ENCODE measurements around the gene EDN2. TPM values are rescaled to one million over a fixed set of nuclear protein-coding genes. Genes with fewer than 3 reads are reported as not detected.

EDN2 gene
- total and polyA plus RNA-seq, 9 donors, result 0.20 to 24.8 (median 0.36) TPM; not detected in 4

- Histone ChIP-seq H3K27me3 (no peaks in the 10 kb centered on the region), H3K4me3 (no peak overlapping the region), H3K4me1 (ENCODE audit: insufficient read depth) (no peaks in the 10 kb centered on the region), H3K36me3 (no peaks in the 10 kb centered on the region), H3K9me3 (no peaks in the 10 kb centered on the region), H3K27ac (no peak overlapping the region)
- 91 to 94% (median 91%) methylated on average over 4 of the region's 4 CpGs for WGBS, 3 donors
- intact Hi-C loops (cut with DNase I), result no loop called here
- TF ChIP-seq POLR2A (IDR thresholded peaks at IDR 0.05) (no peak), CTCF (IDR thresholded peaks at IDR 0.05) (no peak), EP300 (IDR thresholded peaks at IDR 0.05) (no peak)
- DNase-seq, result no peak
Measured at GRCh38 chr1:41440321-41441085, 44.0 kb downstream of the EDN2 start.

GRCh38 chr1:41439234-41439633 is 45.2 kb downstream of the EDN2 start:
- intact Hi-C loops (cut with DNase I), result no loop called here
- no peaks in the 10 kb centered on the region for H3K9me3 ChIP-seq
- DNase-seq, result no peak
- TF ChIP-seq POLR2A (IDR thresholded peaks at IDR 0.05), result no peak
- no peak for TF ChIP-seq EP300 (IDR thresholded peaks at IDR 0.05)
- no peak for TF ChIP-seq CTCF (IDR thresholded peaks at IDR 0.05)
- H3K4me3 ChIP-seq, result no peak overlapping the region
- 75 to 77% (median 76%) methylated on average over 6 of the region's 6 CpGs for WGBS, 3 donors
- H3K27me3 ChIP-seq, result no peaks in the 10 kb centered on the region
- H3K36me3 ChIP-seq, result no peaks in the 10 kb centered on the region
- no peak overlapping the region for H3K27ac ChIP-seq
- no peaks in the 10 kb centered on the region for H3K4me1 ChIP-seq (ENCODE audit: insufficient read depth)

DNA sequence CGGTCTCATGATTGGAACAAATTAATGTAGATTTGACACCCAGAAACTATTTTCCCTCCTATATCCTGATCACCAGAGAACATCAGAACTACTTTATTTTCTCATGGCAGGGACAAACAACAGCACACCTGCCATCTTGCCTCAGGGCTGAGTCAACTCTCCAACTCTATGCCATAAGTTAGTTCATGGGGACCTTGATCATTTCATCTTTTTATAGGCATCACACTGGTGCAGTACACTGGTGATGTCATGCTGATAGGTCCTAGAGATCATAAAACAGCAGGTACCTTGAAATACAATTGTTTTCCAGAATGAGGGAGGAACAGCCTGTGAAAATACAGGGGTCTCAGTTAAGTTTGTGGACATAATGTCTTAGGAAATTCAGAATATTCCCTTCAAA is 45.8 kb downstream of the EDN2 start:
- Histone ChIP-seq H3K9me3 (no peaks in the 10 kb centered on the region), H3K36me3 (no peaks in the 10 kb centered on the region)

DNA sequence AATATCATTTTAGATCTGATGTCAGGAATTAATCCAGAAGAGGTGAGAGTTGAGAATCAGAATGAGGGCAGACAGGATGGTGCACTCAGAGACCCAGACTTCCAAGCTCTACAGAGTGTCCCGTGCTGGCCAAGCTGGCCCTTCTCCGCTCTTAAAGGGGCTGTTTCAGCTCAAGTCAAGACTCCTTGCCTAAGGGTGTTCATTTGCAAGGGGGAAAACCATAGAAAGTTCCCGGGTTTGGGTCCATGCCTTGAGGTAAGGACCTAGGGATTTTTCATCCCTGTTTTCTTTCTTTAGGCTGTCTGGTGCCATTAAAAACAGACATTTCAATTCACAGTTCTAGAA is 47.5 kb downstream of the EDN2 start:
- Histone ChIP-seq H3K9me3 (no peaks in the 10 kb centered on the region), H3K27ac (no peak overlapping the region), H3K27me3 (no peaks in the 10 kb centered on the region), H3K4me1 (ENCODE audit: insufficient read depth) (peaks cover 12% of the 10 kb centered on the region), H3K36me3 (no peaks in the 10 kb centered on the region), H3K4me3 (no peak overlapping the region)
- no peak for DNase-seq
- intact Hi-C loops (cut with DNase I), result no loop called here
- 74 to 82% (median 80%) methylated on average over 3 of the region's 3 CpGs for WGBS, 3 donors
- TF ChIP-seq EP300 (IDR thresholded peaks at IDR 0.05) (no peak), POLR2A (IDR thresholded peaks at IDR 0.05) (no peak), CTCF (IDR thresholded peaks at IDR 0.05) (no peak)

More for the DNA sequence above, 45.8 kb downstream of the EDN2 start:
- DNase-seq, result no peak
- intact Hi-C loops (cut with DNase I), result no loop called here
- no peak overlapping the region for H3K27ac ChIP-seq
- TF ChIP-seq POLR2A (IDR thresholded peaks at IDR 0.05) (no peak), CTCF (IDR thresholded peaks at IDR 0.05) (no peak), EP300 (IDR thresholded peaks at IDR 0.05) (no peak)
- no peak overlapping the region for H3K4me3 ChIP-seq
- no peaks in the 10 kb centered on the region for H3K4me1 ChIP-seq (ENCODE audit: insufficient read depth)
- H3K27me3 ChIP-seq, result no peaks in the 10 kb centered on the region
- 98 to 100% (median 100%) methylated on average over 1 of the region's 1 CpG for WGBS, 3 donors

Measured in ovary (tissue), 9 donors.